ENCODE results near the gene PARD6G. TPM values are rescaled to one million over a fixed set of nuclear protein-coding genes. Genes with fewer than 3 reads are reported as not detected.
"Not testable (repeated sequence)": the region's sequence is repeated elsewhere in the genome, so short reads cannot be mapped to it uniquely, and the experiment has no call there.

The PARD6G gene
- total RNA-seq, 1 donor from 2014 or later = 25.4 TPM

DNA sequence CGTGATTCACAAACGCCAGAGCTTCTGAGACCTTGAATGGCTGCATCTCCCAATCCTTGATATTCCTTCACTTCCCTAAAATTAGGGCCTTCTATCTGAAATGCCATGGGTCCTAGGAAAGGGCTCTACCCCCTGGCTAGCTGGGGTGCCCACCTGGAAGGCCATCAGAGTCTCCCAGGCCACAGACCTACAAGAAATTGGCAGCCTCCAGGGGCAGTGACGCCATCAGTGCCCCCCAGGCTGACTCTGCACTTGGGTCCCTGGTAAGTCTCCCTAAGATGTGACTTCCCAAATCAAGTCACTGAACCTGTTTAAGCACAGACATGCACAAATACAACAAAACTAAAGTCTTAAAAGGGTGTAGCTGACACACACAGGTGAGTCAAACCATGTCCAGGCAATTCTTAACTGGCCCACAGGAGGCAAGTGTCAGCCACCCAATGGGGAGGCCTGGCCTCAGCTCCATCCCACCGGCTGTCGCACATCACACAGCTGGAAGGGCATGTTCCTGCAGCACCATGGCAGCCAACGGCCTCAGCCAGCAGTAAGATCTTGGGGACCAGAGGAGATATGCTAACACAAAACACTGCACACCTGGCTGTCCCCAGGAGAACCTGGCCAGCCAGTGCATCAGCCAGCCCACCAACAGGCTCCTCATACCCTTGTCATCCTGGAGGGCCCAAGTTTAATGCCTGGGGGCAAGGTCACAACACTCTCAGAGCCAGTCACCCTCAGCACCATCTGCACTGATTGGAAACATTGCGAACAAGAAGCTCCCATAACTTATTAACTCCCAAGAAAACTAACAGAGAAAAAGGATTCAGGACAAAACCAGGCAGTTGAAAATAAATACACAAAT lies 5.2 kb downstream of the PARD6G start:
- no peak for DNase-seq

DNA sequence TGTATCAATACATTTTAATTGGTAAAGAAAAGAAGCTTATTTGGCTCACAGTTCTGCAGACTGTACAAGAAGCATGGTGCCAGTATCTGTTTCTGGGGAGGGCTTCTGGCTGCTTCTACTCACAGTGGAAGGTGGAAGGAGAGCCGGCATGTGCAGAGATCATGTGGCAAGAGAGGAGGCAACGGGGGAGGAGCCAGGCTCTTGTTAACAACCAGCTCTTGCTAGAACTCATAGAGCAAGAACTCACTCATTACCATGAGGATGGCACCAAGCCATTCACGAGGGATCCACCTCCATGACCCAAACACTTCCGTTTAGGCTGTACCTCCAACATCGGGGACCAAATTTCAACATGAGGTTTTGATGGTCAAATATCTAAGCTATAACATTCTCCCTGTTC lies 7.5 kb downstream of the PARD6G start:
- DNase-seq = no peak

DNA sequence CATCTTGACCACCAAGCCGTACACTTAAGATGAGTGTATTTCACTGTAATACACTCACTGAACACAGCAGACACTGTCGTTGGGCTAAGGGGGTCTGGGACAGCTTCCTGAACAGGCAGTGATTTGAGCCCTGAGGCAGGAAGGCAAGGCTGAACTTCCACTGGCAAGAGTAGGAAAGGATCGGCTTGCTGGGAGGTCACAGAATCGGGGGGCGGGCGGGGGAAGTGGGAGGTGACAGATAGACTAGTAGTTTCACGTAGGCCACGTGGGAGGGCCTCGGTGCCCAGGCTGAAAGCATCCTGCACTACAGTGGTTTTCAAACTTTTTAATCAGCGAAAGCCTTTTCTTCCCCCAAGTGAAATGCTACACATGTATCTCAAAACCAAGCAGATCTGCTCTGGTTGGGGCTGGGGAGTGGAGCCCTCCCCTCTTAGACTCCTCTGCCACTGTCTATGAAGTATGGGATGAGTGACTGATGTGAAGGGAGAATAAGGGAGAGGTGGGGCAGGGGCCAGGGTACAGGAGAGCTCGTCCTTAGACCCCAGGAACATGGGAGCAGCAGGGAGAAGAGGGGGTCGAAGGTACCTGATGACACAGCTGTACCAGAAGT lies 8.6 kb downstream of the PARD6G start:
- no peak for DNase-seq

DNA sequence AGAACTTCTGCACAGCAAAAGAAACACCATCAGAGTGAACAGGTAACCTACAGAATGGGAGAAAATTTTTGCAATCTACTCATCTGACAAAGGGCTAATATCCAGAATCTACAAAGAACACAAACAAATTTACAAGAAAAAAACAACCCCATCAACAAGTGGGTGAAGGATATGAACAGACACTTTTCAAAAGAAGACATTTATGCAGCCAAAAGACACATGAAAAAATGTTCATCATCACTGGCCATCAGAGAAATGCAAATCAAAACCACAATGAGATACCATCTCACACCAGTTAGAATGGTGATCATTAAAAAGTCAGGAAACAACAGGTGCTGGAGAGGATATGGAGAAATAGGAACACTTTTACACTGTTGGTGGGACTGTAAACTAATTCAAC lies 9.8 kb downstream of the PARD6G start:
- not testable (repeated sequence) for DNase-seq

DNA sequence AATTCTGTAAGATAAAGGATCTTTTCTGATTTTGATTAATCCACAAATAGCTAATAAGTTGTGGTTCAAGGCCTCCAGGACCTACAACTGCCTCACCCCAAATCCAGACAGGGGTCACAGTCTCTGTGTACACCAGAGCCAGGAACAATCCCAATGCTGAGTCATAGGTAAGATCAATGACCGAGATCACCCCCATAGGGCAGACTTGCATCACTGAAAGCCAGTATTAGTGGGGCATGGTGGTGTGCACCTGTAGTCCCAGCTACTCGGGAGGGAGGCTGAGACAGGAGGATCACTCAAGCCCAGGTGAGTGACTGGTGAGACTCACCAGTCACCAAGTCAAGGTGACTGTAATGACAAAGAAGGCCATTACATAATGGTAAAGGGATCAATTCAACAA lies 12.9 kb downstream of the PARD6G start:
- no peak for DNase-seq

DNA sequence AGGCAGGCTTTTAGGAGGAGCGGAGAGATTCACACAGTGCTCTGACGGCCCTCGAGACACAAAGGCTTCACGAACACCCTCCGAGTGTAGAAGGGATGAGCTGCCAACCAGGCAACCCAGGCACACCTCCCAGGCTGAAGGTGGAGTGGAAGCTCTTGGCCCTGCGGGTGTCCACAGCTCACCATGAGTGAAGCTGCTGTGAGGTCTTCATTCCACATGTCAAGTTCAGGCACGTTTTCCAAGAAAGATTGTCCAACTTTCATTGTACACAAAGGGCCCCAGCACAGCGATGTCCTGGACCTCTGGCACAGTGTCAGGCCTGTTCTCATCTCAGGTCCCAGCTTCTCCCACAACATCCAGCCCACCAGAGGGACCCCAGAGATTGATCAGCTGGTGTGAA lies 13.4 kb downstream of the PARD6G start:
- no peak for DNase-seq

DNA sequence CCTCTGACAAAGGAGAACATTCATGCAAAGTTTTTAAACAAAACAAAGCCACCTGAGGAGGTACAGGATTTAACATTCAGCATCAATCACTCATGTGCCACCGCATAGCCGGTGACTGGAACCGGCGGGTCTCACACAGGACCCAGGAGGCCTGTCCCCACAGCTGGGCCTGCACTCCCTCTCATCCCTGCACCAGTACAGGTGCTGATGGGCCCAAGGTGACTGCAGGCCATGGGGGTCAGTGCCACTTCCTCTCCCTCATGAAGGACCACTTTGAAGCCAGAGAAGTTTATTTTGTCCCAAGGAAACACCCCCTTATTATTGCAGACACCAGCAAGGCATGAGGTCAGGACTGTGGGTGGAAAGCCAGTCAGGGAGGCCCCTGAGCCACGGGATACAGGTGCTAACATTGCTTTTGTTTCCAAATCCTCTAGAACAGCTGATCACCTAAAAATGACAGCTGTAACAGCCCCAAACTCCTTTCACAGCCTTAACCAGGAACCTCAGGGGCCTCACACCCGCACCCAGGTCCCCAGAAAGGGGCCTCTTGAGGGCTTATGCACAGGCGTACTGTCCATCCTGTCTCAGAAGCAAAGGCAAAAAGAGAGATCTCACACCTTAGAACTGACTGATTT lies 14.0 kb downstream of the PARD6G start:
- no peak for DNase-seq

DNA sequence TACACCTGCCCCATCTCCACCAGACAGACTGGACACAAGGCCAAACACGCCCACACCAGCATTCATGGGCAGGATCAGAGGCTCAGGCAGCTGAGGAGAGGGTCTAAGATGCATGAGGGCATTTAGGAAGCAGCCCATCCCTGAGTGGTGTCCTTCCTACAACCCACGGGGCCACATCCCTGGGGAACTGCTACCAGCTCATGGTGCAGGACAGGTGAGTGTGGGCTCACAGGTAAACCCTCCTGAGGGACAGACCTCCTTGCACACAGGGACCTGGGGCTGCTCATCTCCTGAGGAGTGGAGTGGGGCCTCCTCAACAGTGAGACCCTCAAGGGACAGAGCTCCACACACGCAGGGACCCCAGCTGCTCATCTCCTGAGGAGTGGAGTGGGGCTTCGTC lies 14.6 kb downstream of the PARD6G start:
- no peak for DNase-seq

DNA sequence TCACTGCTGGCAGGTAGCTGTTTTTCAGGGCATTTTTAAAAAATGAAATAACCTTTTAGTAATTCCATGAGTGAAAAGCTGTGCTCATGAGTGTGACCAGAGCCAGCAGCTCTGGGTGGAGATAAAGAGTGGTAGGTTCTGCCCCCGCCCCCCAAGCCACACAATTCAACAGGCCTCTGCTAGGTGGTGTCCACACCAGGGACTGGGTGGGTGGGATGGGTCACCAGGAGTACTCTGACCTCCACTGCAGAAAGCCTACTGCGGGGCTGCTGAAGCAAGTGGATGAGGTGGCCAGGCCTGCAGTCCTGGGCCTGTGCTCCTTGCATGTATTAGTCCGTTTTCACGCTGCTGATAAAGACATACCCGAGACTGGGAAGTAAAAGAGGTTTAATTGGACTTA lies 15.3 kb downstream of the PARD6G start:
- no peak for DNase-seq

DNA sequence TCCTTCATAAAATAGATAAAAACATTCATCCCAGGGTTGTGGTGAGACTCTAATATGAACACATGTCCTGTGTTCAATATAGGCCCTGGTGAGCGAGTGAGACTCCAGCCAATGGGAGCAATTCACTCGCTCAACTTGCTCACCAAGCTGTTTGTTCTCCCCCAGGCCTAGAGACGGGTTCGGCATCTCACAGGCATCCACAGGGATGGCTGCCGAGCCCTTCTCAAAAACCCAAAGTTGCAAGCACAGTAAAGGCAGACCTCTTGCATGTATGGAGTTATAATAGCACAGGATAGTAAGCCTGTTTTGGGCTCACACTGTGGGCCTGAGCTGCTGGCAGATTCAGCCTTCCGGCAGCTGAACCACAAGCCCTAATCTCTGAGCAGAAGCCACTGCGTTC lies 15.7 kb downstream of the PARD6G start:
- no peak for DNase-seq

DNA sequence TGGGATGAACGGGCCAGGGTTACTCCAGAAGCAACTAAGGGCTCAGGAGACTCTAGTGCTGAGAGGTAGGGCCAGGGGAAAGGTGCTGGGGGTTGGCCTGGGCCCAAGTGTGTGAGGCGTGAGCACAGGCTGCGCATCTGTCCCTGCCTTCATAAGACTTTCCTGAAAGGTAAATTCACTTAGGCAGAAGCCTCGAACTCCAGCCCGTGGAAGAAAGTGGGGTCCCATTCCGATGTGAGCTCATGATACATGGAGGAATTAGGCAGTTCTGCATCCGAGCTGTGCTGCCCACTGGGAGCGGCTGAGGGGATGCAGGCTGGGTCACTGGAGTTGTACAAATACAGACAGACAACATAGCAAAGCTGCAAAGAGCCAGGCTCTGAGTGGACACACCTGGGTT lies 16.2 kb downstream of the PARD6G start:
- no peak for DNase-seq

DNA sequence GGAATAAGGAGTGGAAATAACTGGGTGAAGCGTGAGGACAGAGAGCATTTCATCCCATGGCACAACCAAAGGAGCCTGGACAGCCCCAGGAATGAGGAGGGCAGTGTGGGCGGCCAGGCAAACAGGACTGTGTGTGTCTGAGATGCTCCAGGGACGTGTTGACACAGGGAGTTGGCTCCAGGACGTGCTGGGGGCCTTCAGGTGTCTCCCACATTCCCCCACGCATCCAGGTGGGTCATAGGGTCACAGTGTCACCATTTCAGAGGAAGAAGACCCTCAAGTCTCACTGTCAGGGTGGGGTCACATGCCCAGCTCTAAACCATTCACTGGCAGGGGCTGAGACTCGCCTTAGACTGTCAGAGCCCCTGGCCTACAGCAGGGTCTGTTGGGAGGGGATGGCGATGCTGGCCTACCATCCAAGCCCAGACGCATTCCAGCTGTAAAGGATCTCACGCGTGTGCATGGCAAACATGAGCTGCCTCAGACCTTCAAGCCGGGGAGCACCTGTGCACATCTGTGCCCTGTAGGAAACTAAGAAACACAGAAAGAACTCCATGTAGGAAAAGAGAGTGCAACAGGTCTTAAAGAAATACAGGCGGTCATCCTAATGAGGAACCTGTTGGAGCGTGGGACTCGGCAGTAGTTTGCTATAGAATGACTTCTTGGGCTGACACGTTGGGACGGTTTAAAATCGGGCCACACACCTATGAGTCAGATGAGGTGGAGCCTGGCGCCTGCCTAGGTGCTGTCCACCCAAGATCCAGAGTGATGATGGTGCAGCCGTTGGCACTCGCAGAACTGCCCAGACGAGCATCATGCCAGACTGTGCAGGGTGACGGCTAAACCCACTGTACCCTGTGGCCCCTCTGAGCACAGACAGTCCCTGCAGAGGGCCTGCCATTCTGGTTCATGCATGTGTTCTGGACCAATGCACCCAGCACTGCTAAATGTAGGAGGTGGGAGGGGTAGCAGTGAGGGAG lies 17.3 kb downstream of the PARD6G start:
- DNase-seq = no peak

DNA sequence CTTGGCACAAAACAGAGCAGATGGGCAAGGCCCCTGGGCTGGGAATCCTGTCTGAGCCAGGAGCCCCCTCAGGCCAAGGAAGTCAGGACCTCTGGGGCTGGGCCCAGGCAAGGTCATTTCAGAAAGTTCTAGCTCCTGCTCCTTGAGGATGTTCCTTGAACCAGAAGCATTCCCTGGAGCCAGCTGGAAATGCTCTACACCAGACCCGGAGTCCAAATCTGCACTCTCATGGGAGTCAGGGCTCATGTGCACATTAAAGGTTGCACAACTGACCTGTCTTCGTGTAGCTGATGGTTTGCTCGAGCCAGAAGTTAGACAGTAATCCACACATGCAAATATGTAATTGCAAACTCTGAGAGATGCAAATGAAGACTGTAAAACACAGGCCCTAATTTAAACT lies 18.0 kb downstream of the PARD6G start:
- DNase-seq = no peak

DNA sequence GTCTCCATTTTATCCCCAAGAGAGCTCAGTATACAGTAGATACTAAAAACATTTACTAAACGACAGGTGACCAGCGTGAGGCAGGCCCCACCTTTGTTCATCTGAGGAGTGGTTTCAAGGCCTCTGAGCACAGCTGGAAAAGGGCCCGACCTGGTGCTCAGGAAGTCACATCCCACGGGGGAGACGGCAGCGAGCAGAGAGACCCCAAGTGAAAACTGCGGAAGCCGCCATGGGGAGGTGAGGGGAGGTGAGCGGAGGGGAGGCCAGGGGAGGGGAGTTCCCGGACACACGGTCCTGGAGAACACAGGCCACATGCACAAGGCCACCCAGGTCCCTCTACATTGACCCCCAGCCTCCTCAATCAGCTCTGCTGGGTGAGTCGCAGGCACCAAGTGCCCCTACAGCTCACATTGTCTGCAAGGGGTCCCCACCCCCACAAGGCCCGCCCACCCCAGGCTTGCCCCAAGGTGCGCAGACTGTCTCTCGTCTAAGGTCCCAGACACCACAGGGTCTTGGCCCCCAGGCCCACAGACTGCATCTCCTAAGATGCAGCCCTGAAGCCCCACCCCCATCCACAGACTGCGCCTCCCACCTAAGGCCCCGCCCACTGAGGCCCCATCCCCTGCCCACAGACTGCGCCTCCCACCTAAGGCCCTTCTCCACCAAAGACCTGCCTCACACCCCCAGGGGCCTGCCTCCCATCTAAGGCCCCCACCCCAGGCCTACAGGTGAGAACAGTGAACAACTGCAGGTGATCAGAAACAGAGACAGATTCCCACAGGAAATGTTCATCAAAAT lies 19.1 kb downstream of the PARD6G start:
- DNase-seq = no peak

DNA sequence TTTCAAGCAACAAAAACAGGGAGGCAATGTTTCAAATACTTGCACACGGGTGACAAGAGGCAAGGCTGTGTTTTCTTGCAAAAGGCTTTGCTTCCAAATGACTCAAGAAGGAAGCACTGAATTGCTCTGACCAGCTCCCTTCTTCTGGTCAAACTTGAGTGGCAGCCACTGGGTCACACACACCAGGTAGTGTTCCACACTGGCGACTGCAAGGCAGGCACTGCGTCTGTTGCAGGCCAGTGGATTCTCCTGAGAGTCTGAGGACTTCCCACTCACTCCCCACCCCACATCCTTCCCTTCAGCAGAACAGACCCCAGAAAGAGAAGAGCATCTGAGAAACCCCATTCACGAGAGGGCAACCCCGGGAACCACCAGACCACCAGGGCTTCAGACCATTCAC lies 19.8 kb downstream of the PARD6G start:
- DNase-seq = no peak

DNA sequence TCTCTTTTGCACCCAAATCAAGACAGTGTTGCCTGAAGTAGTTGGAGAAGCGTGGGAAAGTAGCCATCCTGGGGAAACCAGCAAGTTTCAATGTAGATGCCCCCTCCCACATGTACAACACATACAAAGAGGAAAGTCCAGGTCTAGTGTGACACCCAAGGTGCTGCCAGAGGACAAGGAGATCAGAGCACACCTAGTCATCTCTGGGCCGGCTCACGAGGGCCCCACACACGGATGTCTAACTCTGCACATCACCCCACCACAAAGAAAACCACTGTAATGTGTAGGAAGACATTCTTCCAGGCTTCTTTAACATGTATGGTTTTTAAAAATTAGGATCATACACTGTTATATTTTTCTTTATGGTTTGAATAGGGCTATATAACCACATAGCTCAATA lies 21.6 kb downstream of the PARD6G start:
- no peak for DNase-seq

DNA sequence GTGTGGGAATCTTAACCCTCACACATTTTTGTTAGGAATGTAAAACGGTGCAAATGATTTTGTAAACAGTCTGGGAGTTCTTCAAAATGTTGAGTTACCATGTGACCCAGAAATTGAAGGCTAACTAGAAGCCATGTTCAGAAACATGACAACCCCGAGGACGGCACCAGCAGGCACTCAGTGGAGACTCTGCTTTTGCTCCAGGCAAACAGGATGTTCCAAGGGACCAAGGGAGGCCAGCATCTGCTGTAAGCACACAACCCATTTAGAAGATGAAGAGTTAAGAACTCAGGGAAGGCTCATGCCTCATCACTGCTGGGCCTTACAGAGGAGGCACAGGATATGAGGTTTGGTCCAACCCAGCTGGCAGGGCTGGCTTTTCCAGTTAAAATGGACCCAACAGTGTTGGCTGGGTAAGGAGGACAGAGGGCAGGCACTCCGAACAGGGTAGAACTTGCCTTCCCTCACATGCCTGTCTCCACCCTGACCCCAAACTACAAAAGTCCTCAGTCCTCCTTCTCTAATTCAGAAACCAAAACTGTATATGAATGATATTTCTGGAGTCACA lies 23.6 kb downstream of the PARD6G start:
- no peak for DNase-seq

DNA sequence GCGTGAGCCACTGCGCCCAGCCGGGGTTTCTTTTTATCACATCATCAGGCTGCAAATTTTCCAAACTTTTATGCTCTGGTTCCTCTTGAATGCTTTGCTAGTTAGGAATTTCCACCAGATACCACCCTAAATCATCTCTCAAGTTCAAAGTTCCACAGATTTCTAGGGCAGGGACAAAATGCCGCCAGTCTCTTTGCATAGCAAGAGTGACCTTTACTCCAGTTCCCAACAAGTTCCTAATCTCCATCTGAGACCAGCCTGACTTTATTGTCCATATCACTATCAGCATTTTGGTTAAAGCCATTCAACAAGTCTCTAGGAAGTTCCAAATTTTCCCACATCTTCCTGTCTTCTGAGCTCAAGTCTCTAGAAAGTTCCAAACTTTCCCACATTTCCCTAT lies 27.8 kb downstream of the PARD6G start:
- DNase-seq = not testable (repeated sequence)

DNA sequence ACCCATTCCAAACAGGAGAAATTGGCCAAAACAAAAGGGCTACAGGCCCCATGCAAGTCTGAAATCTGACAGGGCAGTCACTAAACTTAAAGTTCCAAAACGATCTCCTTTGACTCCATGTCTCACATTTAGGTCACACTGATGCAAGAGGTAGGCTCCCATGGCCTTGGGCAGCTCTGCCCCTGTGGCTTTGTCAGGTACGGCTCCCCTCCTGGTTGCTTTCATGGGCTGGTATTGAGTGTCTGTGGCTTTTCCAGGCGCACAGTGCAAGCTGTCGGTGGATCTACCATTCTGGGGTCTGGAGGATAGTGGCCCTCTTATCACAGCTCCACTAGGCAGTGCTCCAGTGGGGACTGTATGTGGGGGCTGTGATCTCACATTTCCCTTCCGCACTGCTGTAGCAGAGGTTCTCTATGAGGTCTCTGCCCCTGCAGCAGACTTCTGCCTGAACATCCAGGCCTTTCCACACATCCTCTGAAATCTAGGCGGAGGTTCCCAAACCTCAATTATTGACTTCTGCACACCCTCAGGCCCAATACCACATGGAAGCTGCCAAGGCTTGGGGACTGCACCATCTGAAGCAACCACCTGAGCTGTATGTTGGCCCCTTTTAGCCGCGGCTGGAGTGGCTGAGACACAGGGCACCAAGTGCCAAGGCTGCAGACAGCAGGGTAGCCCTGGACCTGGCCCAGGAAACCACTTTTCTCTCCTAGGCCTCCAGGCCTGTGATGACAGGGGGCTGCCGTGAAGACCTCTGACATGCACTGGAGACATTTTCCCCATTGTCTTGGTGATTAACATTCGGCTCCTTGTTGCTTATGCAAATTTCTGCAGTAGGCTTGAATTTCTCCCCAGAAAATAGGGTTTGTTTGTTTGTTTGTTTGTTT lies 28.7 kb downstream of the PARD6G start:
- DNase-seq = no peak

DNA sequence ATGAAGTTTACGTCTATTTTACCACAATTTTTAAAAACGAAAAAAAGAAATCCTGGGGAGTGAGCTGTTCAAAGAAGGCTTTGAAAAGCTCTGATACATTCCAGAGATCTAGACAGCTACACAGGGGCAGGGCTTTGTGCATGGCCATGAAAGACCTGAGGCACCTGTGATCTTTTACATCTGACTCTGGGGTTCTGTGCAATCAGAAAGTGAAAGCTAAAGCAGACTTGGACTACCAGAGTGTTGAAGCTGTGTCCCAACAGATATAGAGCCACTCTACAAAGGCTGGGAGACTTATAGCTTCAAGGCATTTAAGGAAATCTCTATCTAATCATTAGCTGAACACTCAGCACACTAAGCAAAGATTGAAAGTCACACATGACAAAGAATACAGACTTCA lies 34.1 kb downstream of the PARD6G start:
- no peak for DNase-seq
